Measurements from ENCODE around the gene UQCR10. TPM values are rescaled to one million over a fixed set of nuclear protein-coding genes. Genes with fewer than 3 reads are reported as not detected.

Gene UQCR10
- total RNA-seq, 2 donors from 2014 or later: 125 to 137 TPM

- H3K27me3 ChIP-seq: peaks cover 0 to 23% of the 10 kb centered on the region in 2 donors
- H3K36me3 ChIP-seq: no peaks in the 10 kb centered on the region
- TF ChIP-seq CTCF (IDR thresholded peaks at IDR 0.05): no peak
- H3K27ac ChIP-seq: no peak overlapping the region
- H3K9me3 ChIP-seq: no peaks in the 10 kb centered on the region
- no peak for DNase-seq (ENCODE audit: low spot score)
- H3K4me3 ChIP-seq: no peak overlapping the region
- H3K4me1 ChIP-seq: peaks cover 0 to 8% of the 10 kb centered on the region in 2 donors
These were observed 45.0 kb upstream of the UQCR10 start for GRCh38 chr22:29722151-29722550.

GRCh38 chr22:29722587-29722986 is 44.6 kb upstream of the UQCR10 start:
- no peak overlapping the region for H3K4me3 ChIP-seq
- no peaks in the 10 kb centered on the region for H3K9me3 ChIP-seq
- no peaks in the 10 kb centered on the region for H3K36me3 ChIP-seq
- no peak for TF ChIP-seq CTCF (IDR thresholded peaks at IDR 0.05)
- peaks cover 0 to 8% of the 10 kb centered on the region in 2 donors for H3K4me1 ChIP-seq
- no peak for DNase-seq (ENCODE audit: low spot score)
- H3K27me3 ChIP-seq: peaks cover 0 to 23% of the 10 kb centered on the region in 2 donors
- no peak overlapping the region for H3K27ac ChIP-seq

- Histone ChIP-seq H3K27ac (no peak overlapping the region), H3K27me3 (peaks cover 0 to 20% of the 10 kb centered on the region in 2 donors), H3K4me1 (peaks cover 0 to 8% of the 10 kb centered on the region in 2 donors), H3K4me3 (no peak overlapping the region), H3K36me3 (no peaks in the 10 kb centered on the region), H3K9me3 (no peaks in the 10 kb centered on the region)
- TF ChIP-seq CTCF (IDR thresholded peaks at IDR 0.05): no peak
- no peak for DNase-seq (ENCODE audit: low spot score)
These were observed 43.4 kb upstream of the UQCR10 start for GRCh38 chr22:29723766-29724165.

GRCh38 chr22:29724843-29725242 is 42.3 kb upstream of the UQCR10 start:
- no peak for DNase-seq (ENCODE audit: low spot score)
- H3K27me3 ChIP-seq: peaks cover 0 to 13% of the 10 kb centered on the region in 2 donors
- no peaks in the 10 kb centered on the region for H3K9me3 ChIP-seq
- H3K36me3 ChIP-seq: no peaks in the 10 kb centered on the region
- H3K27ac ChIP-seq: no peak overlapping the region
- H3K4me1 ChIP-seq: peaks cover 0 to 8% of the 10 kb centered on the region in 2 donors
- TF ChIP-seq CTCF (IDR thresholded peaks at IDR 0.05): no peak
- no peak overlapping the region for H3K4me3 ChIP-seq

- TF ChIP-seq CTCF (IDR thresholded peaks at IDR 0.05): no peak
- H3K27ac ChIP-seq: no peak overlapping the region
- H3K4me1 ChIP-seq: no peaks in the 10 kb centered on the region
- H3K27me3 ChIP-seq: peaks cover 0 to 4% of the 10 kb centered on the region in 2 donors
- no peaks in the 10 kb centered on the region for H3K9me3 ChIP-seq
- peaks cover 6% of the 10 kb centered on the region for H3K36me3 ChIP-seq
- DNase-seq (ENCODE audit: low spot score): no peak
- H3K4me3 ChIP-seq: no peak overlapping the region
These were observed 41.1 kb upstream of the UQCR10 start for GRCh38 chr22:29726106-29726505.

- H3K4me3 ChIP-seq: no peak overlapping the region
- H3K4me1 ChIP-seq: no peaks in the 10 kb centered on the region
- H3K36me3 ChIP-seq: peaks cover 7% of the 10 kb centered on the region
- no peaks in the 10 kb centered on the region for H3K27me3 ChIP-seq
- H3K27ac ChIP-seq: no peak overlapping the region
- DNase-seq (ENCODE audit: low spot score): no peak
- no peaks in the 10 kb centered on the region for H3K9me3 ChIP-seq
- no peak for TF ChIP-seq CTCF (IDR thresholded peaks at IDR 0.05)
These were observed 40.5 kb upstream of the UQCR10 start for GRCh38 chr22:29726512-29727130.
